Stimulated activated CD8-positive, alpha-beta memory T cell treated with anti-CD3 and anti-CD28 coated beads, Interleukin-7, amount 100 ng/mL, for 4 hours (primary cell): ENCODE measurements around the gene UQCRC1.

Source experiments
- DNase-seq, 2 donors: peaks; one replicate each; pipeline ENCODE4 v3.0.0-alpha.2; 2020; ENCODE audit warnings: low read depth in 2 of 2

Gene UQCRC1

DNA sequence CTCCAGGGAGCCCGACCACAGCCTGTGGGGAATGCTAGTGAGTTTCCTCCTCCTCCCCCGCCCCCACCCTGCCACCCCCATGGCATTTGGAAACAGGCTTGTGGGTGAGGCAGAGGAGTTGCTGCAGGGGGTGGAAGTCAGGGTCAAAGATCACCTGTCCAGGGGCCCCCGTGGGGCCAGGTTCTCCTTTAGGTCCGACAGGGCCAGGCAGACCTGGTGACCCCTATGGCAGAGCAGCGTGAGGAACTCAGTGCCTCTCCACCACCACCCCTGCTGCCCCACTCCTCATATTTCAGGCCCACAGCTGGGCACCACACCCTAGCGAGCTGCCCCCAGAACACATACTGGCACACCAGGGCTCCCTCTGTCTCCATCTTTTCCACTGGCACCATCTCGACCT, 36.9 kb downstream of the UQCRC1 start:
- no peak for DNase-seq

DNA sequence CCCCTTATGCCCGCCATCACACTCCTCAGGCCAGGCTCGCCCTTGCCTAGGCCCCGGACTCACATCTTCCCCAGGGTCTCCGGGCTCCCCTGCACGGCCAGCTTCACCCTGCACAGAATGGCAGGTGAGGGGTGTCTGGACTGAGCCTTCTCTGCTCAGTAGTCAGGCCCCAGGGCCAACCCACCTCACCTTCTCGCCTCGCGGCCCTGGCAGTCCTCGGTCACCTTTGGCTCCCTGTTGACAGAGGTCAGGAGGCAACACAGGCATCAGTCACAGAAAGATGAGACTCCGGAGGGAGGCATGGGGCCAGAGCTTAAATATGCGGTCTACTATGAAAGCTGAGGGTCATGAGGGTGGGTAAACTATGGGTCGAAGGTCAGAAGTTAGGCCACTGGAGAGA, 37.5 kb downstream of the UQCRC1 start:
- no peak for DNase-seq

GRCh38 chr3:48569808-48570450, 39.5 kb downstream of the UQCRC1 start:
- DNase-seq = no peak

- DNase-seq = no peak
Measured at GRCh38 chr3:48569400-48569799, 40.0 kb downstream of the UQCRC1 start.

GRCh38 chr3:48568476-48568875, 41.0 kb downstream of the UQCRC1 start:
- DNase-seq = no peak

DNA sequence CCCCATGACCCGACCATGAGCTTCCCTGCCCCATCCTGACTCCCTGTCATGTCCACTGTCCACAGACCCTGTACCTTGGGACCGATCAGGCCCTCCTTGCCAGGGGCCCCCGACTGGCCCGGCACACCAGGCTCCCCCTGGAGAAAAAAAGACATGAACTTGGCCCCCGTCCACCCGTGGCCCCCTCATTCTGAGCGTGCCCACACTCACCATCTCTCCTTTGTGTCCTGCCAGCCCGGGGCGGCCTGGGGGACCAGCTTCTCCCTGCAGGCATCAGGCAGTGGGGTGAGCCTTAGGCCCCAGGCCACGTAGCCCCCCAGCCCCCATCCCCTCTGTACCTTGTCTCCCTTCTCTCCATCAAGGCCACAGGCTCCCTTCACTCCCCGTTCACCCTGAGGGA, 41.9 kb downstream of the UQCRC1 start:
- DNase-seq = no peak

DNA sequence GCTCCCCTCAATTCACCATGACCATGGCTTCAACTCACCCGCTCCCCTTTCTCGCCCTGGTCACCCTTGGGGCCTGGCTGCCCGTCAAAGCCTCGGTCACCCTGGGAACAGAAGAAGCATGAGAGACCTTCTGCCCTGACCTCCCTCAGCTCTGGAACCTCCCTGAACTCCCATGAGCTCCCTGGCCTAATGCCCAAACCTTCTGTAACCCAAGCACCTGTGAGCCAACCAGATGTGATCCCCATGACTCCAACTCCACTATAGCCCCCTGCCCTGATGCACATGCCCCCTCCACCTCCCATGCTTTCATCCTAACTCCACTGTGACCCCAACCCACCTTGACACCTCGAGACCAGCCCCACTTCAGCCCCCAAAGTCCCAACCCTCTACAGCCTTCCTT, 42.4 kb downstream of the UQCRC1 start:
- no peak for DNase-seq

- DNase-seq = no peak
Measured at GRCh38 chr3:48566401-48566760, 43.1 kb downstream of the UQCRC1 start.

- DNase-seq = no peak
Measured at GRCh38 chr3:48565591-48566400, 43.6 kb downstream of the UQCRC1 start.

DNA sequence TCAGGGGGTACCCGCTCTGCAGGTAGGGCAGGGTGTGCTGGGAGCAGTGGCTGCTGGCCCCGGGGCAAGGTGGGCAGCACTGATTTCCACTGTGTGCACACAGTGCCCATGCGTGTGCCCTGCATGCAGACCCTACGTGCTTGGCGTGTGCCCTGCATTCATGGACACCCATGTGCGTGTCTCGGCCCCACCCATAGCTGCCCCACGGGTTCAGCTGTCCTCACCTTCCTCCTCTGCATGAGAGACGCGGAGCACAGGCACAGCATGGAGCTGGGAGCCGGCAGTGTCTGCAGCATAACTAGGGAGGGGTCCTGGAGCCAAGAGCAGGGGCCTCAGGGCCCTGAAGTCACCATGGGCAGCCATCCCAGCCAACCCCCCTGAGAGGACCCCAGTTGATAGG, 44.3 kb downstream of the UQCRC1 start:
- no peak for DNase-seq

DNA sequence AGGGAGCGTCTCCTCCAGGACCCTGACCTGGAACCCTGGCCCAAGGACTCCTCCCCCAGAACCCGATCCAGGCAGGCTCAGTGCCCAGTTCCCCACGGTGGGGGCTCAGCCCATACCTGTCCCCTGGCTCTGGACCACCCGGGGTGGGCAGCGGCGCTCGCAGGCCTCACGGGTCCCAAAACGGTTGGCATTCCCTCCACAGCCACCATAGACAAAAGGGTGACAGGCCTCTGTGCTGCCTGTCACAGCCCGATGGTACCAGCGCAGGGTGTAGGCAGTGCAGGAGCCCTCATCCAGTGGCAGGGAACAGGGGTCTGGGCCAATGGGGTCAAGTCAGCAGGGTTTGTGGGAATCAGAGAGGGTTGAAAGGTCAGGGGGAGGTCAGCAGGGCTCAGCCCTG, 44.8 kb downstream of the UQCRC1 start:
- no peak for DNase-seq

DNA sequence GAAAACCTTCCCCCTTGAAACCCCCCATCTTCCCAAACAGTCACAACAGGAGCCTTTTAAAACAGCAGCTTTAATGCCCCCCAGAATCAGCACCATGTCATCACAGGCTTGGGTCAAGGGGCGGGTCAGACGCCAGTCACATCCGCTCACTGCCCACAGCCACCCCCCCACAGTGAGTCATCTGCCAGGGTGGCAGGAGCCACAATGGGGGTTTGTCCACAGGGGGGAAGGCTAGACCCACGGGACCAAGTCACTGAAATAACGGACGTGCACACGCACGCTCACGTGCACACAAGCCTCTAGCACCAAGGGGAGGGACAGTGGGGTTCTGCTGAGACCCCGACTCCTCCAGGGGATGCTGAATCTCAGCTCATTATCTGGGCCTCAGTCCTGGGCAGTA, 45.4 kb downstream of the UQCRC1 start:
- peak; percentile 25 to 62 for DNase-seq

GRCh38 chr3:48563382-48563918, 46.0 kb downstream of the UQCRC1 start, which contains the start of gene UCN2:
TSS of gene UCN2 (minus strand) at chr3:48563781. CDS start at chr3:48563124, 657 bp downstream.
- no peak for DNase-seq

GRCh38 chr3:48562367-48563095, 46.9 kb downstream of the UQCRC1 start:
- DNase-seq = no peak

- no peak for DNase-seq
Measured at GRCh38 chr3:48561045-48561736, 48.3 kb downstream of the UQCRC1 start.

GRCh38 chr3:48560648-48561018, 48.8 kb downstream of the UQCRC1 start:
- no peak for DNase-seq

GRCh38 chr3:48558493-48559134, 50.8 kb downstream of the UQCRC1 start:
- no peak for DNase-seq

GRCh38 chr3:48556796-48557626, 52.4 kb downstream of the UQCRC1 start, which contains the start of gene PFKFB4:
TSS of gene PFKFB4 (minus strand) at chr3:48556803. CDS start at chr3:48556777, 26 bp downstream.
- peak; percentile 98 to 99 for DNase-seq

- DNase-seq = no peak
Measured at GRCh38 chr3:48555949-48556795, 53.3 kb downstream of the UQCRC1 start.
